SU-DHL-6 (cell line): ENCODE data around the gene TOMM40.

ENCODE experiments used
- H2AFZ ChIP-seq: fragments of 200-600 bp; sonication (generic); 2 replicates; pipeline ENCODE4 v1.6.1; 2014; ENCODE audit warnings: low read depth, mild to moderate bottlenecking, moderate library complexity, mixed read lengths, antibody characterized with exemption, low read length; ENCODE audit not compliant: severe bottlenecking
- H3F3A ChIP-seq: fragments of 200-600 bp; shearing (Covaris generic); 2 replicates; pipeline ENCODE4 v1.6.0; 2016; ENCODE audit warnings: antibody characterized with exemption, mild to moderate bottlenecking; ENCODE audit not compliant: insufficient read depth
- H3K27ac ChIP-seq: fragments of 200-600 bp; sonication (generic); 2 replicates; pipeline ENCODE4 v1.5.1; 2016; ENCODE audit warnings: low read depth, mild to moderate bottlenecking, low read length, moderate library complexity, mixed read lengths
- H3K27me3 ChIP-seq: fragments of 200-600 bp; sonication (generic), shearing (Covaris generic); 2 replicates; pipeline ENCODE4 v1.6.0; 2014; ENCODE audit warnings: mild to moderate bottlenecking, low read length
- H3K36me3 ChIP-seq: fragments of 200-600 bp; sonication (generic); 2 replicates; pipeline ENCODE4 v1.6.1; 2014; ENCODE audit warnings: mild to moderate bottlenecking, low read length, mixed read lengths
- H3K4me2 ChIP-seq: fragments of 300-600, 200-600 bp; shearing (Covaris generic), sonication (generic); 2 replicates; pipeline ENCODE4 v1.6.0; 2014; ENCODE audit warnings: low read length, low read depth, mild to moderate bottlenecking; ENCODE audit not compliant: poor library complexity, severe bottlenecking
- H3K4me3 ChIP-seq: fragments of 200-600 bp; sonication (generic); 2 replicates; pipeline ENCODE4 v1.5.1; 2014; ENCODE audit warnings: antibody characterized with exemption, low read length, mild to moderate bottlenecking, mixed read lengths; ENCODE audit not compliant: insufficient read depth, poor library complexity, severe bottlenecking
- H3K79me2 ChIP-seq: fragments of 200-600 bp; sonication (generic); 2 replicates; pipeline ENCODE4 v1.6.1; 2014; ENCODE audit warnings: mild to moderate bottlenecking, low read length, moderate library complexity; ENCODE audit not compliant: insufficient read depth
- H3K9ac ChIP-seq: fragments of 200-600 bp; sonication (generic); 2 replicates; pipeline ENCODE4 v1.7.0; 2014; ENCODE audit warnings: mild to moderate bottlenecking, low read length
- H3K9me2 ChIP-seq: fragments of 200-600 bp; sonication (generic); replicated peaks from 2 replicates; pipeline ENCODE4 v1.6.1; 2014; ENCODE audit warnings: low read length; ENCODE audit not compliant: insufficient read depth
- H3K9me3 ChIP-seq: fragments of 200-600 bp; sonication (generic); 2 replicates; pipeline ENCODE4 v1.6.1; 2014; ENCODE audit warnings: low read length, mixed read lengths; ENCODE audit not compliant: insufficient read depth
- H4K20me1 ChIP-seq: fragments of 200-600 bp; sonication (generic); 2 replicates; pipeline ENCODE4 v1.6.1; 2014; ENCODE audit warnings: low read depth, mild to moderate bottlenecking, antibody characterized with exemption, low read length, moderate library complexity, mixed read lengths
- EZH2phosphoT487 ChIP-seq: fragments of 200-600 bp; sonication (generic), shearing (Covaris generic); conservative IDR thresholded peaks from 2 replicates; pipeline ENCODE4 v1.6.1; 2018; ENCODE audit warnings: mild to moderate bottlenecking, antibody characterized with exemption, low read length, moderate library complexity, mixed read lengths
- TF ChIP-seq, protein P1 (sequence below): fragments of 200-600 bp; sonication (generic); IDR thresholded peaks from one replicate; pipeline ENCODE4 v1.5.1; 2017; ENCODE audit warnings: antibody characterized with exemption, mild to moderate bottlenecking, low read length, moderate library complexity; ENCODE audit not compliant: insufficient read depth, poor library complexity, severe bottlenecking

TOMM40 gene

DNA sequence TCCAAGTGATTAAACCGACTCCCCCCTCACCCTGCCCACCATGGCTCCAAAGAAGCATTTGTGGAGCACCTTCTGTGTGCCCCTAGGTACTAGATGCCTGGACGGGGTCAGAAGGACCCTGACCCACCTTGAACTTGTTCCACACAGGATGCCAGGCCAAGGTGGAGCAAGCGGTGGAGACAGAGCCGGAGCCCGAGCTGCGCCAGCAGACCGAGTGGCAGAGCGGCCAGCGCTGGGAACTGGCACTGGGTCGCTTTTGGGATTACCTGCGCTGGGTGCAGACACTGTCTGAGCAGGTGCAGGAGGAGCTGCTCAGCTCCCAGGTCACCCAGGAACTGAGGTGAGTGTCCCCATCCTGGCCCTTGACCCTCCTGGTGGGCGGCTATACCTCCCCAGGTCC, 16.6 kb downstream of the TOMM40 start:
- Histone ChIP-seq H3K9me2 (no peaks in the 10 kb centered on the region), H3K27ac (no peak overlapping the region), H3K36me3 (no peaks in the 10 kb centered on the region), H3K4me2 (no peak overlapping the region), H3K27me3 (no peaks in the 10 kb centered on the region), H2AFZ (no peak overlapping the region), H4K20me1 (no peaks in the 10 kb centered on the region), H3K4me3 (no peak overlapping the region), H3F3A (no peaks in the 10 kb centered on the region), H3K79me2 (no peaks in the 10 kb centered on the region), H3K9ac (no peak overlapping the region), H3K9me3 (no peaks in the 10 kb centered on the region)
- TF ChIP-seq EZH2phosphoT487: no peak
- TF ChIP-seq, protein P1, sequence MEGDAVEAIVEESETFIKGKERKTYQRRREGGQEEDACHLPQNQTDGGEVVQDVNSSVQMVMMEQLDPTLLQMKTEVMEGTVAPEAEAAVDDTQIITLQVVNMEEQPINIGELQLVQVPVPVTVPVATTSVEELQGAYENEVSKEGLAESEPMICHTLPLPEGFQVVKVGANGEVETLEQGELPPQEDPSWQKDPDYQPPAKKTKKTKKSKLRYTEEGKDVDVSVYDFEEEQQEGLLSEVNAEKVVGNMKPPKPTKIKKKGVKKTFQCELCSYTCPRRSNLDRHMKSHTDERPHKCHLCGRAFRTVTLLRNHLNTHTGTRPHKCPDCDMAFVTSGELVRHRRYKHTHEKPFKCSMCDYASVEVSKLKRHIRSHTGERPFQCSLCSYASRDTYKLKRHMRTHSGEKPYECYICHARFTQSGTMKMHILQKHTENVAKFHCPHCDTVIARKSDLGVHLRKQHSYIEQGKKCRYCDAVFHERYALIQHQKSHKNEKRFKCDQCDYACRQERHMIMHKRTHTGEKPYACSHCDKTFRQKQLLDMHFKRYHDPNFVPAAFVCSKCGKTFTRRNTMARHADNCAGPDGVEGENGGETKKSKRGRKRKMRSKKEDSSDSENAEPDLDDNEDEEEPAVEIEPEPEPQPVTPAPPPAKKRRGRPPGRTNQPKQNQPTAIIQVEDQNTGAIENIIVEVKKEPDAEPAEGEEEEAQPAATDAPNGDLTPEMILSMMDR: no peak

DNA sequence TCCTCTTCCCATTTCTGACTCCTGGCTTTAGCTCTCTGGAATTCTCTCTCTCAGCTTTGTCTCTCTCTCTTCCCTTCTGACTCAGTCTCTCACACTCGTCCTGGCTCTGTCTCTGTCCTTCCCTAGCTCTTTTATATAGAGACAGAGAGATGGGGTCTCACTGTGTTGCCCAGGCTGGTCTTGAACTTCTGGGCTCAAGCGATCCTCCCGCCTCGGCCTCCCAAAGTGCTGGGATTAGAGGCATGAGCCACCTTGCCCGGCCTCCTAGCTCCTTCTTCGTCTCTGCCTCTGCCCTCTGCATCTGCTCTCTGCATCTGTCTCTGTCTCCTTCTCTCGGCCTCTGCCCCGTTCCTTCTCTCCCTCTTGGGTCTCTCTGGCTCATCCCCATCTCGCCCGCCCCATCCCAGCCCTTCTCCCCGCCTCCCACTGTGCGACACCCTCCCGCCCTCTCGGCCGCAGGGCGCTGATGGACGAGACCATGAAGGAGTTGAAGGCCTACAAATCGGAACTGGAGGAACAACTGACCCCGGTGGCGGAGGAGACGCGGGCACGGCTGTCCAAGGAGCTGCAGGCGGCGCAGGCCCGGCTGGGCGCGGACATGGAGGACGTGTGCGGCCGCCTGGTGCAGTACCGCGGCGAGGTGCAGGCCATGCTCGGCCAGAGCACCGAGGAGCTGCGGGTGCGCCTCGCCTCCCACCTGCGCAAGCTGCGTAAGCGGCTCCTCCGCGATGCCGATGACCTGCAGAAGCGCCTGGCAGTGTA, 17.2 kb downstream of the TOMM40 start:
- H2AFZ ChIP-seq: no peak overlapping the region
- H3K4me3 ChIP-seq: no peak overlapping the region
- no peaks in the 10 kb centered on the region for H3K79me2 ChIP-seq
- no peaks in the 10 kb centered on the region for H4K20me1 ChIP-seq
- H3K9ac ChIP-seq: no peak overlapping the region
- H3K27me3 ChIP-seq: no peaks in the 10 kb centered on the region
- no peaks in the 10 kb centered on the region for H3K9me3 ChIP-seq
- H3K36me3 ChIP-seq: no peaks in the 10 kb centered on the region
- H3K27ac ChIP-seq: no peak overlapping the region
- TF ChIP-seq EZH2phosphoT487: no peak
- TF ChIP-seq, protein P1: no peak
- H3F3A ChIP-seq: no peaks in the 10 kb centered on the region
- H3K9me2 ChIP-seq: no peaks in the 10 kb centered on the region
- H3K4me2 ChIP-seq: no peak overlapping the region

- no peak overlapping the region for H3K4me2 ChIP-seq
- no peaks in the 10 kb centered on the region for H3K36me3 ChIP-seq
- no peak overlapping the region for H3K9ac ChIP-seq
- TF ChIP-seq EZH2phosphoT487: no peak
- TF ChIP-seq, protein P1: no peak
- no peaks in the 10 kb centered on the region for H4K20me1 ChIP-seq
- H3K27ac ChIP-seq: no peak overlapping the region
- H3K9me3 ChIP-seq: no peaks in the 10 kb centered on the region
- no peaks in the 10 kb centered on the region for H3K9me2 ChIP-seq
- no peaks in the 10 kb centered on the region for H3K79me2 ChIP-seq
- H3K27me3 ChIP-seq: no peaks in the 10 kb centered on the region
- no peak overlapping the region for H2AFZ ChIP-seq
- no peaks in the 10 kb centered on the region for H3F3A ChIP-seq
- no peak overlapping the region for H3K4me3 ChIP-seq
Observed at GRCh38 chr19:44908836-44909261, 17.8 kb downstream of the TOMM40 start.
